ENCODE data around the gene DNAH11. TPM values are rescaled to one million over a fixed set of nuclear protein-coding genes. Genes with fewer than 3 reads are reported as not detected.
A peak's percentile ranks its signal among the peaks of the same experiment; 100 is the strongest.

Gene DNAH11, protein sequence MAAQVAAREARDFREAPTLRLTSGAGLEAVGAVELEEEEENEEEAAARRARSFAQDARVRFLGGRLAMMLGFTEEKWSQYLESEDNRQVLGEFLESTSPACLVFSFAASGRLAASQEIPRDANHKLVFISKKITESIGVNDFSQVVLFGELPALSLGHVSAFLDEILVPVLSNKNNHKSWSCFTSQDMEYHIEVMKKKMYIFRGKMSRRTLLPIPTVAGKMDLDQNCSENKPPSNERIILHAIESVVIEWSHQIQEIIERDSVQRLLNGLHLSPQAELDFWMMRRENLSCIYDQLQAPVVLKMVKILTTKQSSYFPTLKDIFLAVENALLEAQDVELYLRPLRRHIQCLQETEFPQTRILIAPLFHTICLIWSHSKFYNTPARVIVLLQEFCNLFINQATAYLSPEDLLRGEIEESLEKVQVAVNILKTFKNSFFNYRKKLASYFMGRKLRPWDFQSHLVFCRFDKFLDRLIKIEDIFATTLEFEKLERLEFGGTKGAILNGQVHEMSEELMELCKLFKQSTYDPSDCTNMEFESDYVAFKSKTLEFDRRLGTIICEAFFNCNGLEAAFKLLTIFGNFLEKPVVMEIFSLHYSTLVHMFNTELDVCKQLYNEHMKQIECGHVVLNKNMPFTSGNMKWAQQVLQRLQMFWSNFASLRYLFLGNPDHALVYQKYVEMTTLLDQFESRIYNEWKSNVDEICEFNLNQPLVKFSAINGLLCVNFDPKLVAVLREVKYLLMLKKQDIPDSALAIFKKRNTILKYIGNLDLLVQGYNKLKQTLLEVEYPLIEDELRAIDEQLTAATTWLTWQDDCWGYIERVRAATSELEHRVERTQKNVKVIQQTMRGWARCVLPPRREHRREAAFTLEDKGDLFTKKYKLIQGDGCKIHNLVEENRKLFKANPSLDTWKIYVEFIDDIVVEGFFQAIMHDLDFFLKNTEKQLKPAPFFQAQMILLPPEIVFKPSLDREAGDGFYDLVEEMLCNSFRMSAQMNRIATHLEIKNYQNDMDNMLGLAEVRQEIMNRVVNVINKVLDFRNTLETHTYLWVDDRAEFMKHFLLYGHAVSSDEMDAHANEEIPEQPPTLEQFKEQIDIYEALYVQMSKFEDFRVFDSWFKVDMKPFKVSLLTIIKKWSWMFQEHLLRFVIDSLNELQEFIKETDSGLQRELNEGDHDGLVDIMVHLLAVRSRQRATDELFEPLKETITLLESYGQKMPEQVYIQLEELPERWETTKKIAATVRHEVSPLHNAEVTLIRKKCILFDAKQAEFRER (N-terminal part only)
- total RNA-seq (under 1 TPM; 0.06 to 0.98 (median 0.24) TPM), polyA plus RNA-seq (under 1 TPM; 0.04 to 0.22 TPM)
- long read RNA-seq, donor 1, partial matches to known transcripts: 0 of 3 reads
- long read RNA-seq, donor 1, other reads (novel, unspliced or antisense): 3 of 3 reads
- long read RNA-seq, donor 2: 0 reads
- long read RNA-seq, donor 3: 0 reads

DNA sequence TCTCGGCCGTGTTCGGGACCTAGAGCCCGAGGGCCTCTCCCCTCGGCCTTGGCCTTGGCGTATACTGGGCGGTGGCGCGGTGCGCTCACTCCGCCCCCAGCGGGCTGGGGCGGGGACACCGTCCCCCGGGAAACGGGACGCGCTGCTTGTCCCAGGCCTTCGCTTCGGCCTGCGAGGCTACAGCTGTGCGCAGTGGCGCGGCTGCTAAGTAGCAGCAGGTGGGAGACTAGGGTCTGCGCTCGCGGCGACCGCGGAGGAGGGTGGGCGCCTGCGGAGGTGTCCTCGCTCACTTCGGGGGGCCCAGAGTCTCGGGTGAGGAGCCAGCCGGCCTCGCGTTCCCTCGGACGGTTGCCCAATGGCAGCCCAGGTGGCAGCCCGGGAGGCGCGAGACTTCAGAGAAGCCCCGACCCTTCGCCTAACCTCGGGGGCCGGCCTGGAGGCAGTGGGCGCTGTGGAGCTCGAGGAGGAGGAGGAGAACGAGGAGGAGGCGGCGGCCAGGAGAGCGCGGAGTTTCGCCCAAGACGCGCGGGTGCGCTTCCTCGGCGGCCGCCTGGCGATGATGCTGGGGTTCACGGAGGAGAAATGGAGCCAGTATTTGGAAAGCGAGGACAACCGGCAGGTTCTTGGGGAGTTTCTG lies at the start of gene DNAH11:
Gene DNAH11, plus strand, starts transcription at position 149 of the 637 bp plus-strand sequence. Its CDS starts 207 bp downstream, at position 356.
- no peaks in the 10 kb centered on the region for H3K36me3 ChIP-seq
- intact Hi-C loops (cut with DNase I): no loop called here
- peaks cover 0 to 22% (median 5%) of the 10 kb centered on the region in 12 donors for H3K4me1 ChIP-seq
- ATAC-seq (peak; percentile 55 to 98 (median 90)), DNase-seq (peak in 4 of 5 donors; percentile 22 to 70 (median 50))
- H3K27ac ChIP-seq: no peak within 1 kb of the TSS
- TF ChIP-seq POLR2A (IDR thresholded peaks at IDR 0.05): no peak
- TF ChIP-seq, protein P1, sequence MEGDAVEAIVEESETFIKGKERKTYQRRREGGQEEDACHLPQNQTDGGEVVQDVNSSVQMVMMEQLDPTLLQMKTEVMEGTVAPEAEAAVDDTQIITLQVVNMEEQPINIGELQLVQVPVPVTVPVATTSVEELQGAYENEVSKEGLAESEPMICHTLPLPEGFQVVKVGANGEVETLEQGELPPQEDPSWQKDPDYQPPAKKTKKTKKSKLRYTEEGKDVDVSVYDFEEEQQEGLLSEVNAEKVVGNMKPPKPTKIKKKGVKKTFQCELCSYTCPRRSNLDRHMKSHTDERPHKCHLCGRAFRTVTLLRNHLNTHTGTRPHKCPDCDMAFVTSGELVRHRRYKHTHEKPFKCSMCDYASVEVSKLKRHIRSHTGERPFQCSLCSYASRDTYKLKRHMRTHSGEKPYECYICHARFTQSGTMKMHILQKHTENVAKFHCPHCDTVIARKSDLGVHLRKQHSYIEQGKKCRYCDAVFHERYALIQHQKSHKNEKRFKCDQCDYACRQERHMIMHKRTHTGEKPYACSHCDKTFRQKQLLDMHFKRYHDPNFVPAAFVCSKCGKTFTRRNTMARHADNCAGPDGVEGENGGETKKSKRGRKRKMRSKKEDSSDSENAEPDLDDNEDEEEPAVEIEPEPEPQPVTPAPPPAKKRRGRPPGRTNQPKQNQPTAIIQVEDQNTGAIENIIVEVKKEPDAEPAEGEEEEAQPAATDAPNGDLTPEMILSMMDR (IDR thresholded peaks at IDR 0.05): no peak
- no peaks in the 10 kb centered on the region for H3K9me3 ChIP-seq
- 0 to 2% (median 1%) methylated on average over 22 to 66 of the region's 66 CpGs for WGBS, 4 donors
- peak within 1 kb of the TSS; percentile 10 to 58 (median 44) for H3K4me3 ChIP-seq
- peaks cover 11 to 58% (median 16%) of the 10 kb centered on the region in 9 donors for H3K27me3 ChIP-seq

DNA sequence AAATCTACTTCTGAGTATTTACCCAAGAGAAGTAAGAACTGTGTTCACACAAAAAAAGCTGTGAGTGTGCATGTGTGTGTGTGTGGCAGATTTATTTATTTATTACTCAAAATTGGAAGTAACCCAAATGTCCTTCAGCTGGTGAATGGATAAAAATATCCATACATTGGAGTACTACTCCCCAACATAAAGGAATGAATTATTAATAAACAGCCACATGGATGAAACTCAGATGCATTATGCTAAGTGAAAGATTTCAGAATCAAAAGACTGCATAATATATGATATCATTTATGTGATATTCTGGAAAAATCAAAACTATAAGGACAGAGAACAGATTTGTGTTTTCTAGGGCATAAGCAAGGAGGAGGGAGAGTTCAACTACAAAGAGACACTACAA lies 47.1 kb upstream of the DNAH11 start:
- no peak overlapping the region for H3K4me3 ChIP-seq
- no peak overlapping the region for H3K27ac ChIP-seq
- ATAC-seq (no peak), DNase-seq (no peak)
- peaks cover 0 to 42% (median 12%) of the 10 kb centered on the region in 12 donors for H3K9me3 ChIP-seq
- intact Hi-C loops (cut with DNase I): no loop called here
- H3K36me3 ChIP-seq: peaks cover 0 to 10% (median 0%) of the 10 kb centered on the region in 9 donors
- no peak for TF ChIP-seq POLR2A (IDR thresholded peaks at IDR 0.05)
- TF ChIP-seq, protein P1 (IDR thresholded peaks at IDR 0.05): no peak
- no peaks in the 10 kb centered on the region for H3K4me1 ChIP-seq
- H3K27me3 ChIP-seq: no peaks in the 10 kb centered on the region

DNA sequence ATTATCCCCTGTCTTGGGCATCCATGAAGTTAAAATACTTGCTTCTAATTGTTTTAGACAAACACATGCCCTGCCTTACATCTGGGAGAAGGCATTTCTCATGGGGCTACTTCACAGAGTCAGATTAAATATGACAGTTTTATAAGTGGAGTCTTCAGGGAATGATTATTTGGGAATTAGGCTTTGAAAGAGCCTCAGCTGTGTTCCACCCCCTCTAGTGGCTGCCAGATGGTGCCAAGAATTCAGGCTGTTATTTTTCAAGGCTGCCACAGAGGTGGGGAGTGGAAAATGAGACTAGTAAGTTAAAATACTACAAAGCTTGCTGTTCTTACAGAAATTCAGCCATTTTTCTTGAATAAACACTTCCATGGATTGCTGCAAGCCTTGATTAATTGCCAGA lies 45.8 kb upstream of the DNAH11 start:
- no peak for DNase-seq
- intact Hi-C loops (cut with DNase I): no loop called here
- H3K4me3 ChIP-seq: no peak overlapping the region

More for the DNA sequence above, 45.8 kb upstream of the DNAH11 start:
- ATAC-seq: no peak
- Histone ChIP-seq H3K27ac (no peak overlapping the region), H3K27me3 (no peaks in the 10 kb centered on the region), H3K36me3 (peaks cover 0 to 7% (median 0%) of the 10 kb centered on the region in 9 donors), H3K4me1 (no peaks in the 10 kb centered on the region), H3K9me3 (peaks cover 0 to 42% (median 12%) of the 10 kb centered on the region in 12 donors)
- TF ChIP-seq, protein P1 (IDR thresholded peaks at IDR 0.05): peak in 1 of 12 donors; percentile 6
- TF ChIP-seq POLR2A (IDR thresholded peaks at IDR 0.05): no peak
